Subcutaneous preadipocyte (primary cell): ENCODE measurements around the gene SORCS1. TPM values are rescaled to one million over a fixed set of nuclear protein-coding genes. Genes with fewer than 3 reads are reported as not detected.

ENCODE experiments used
- small RNA-seq: library from RNA; depleted of rRNA; stranded (forward); fragments of <200 nt; gene quantifications from one replicate; pipeline ENCODE3, GENCODE V24; 2012
- total RNA-seq: library from RNA; depleted of rRNA; stranded (reverse); fragments of >200 nt; gene quantifications from 2 replicates; pipeline ENCODE4 v1.2.3, GENCODE V29; 2012

The SORCS1 gene
- not detected in 2 replicates for total RNA-seq

DNA sequence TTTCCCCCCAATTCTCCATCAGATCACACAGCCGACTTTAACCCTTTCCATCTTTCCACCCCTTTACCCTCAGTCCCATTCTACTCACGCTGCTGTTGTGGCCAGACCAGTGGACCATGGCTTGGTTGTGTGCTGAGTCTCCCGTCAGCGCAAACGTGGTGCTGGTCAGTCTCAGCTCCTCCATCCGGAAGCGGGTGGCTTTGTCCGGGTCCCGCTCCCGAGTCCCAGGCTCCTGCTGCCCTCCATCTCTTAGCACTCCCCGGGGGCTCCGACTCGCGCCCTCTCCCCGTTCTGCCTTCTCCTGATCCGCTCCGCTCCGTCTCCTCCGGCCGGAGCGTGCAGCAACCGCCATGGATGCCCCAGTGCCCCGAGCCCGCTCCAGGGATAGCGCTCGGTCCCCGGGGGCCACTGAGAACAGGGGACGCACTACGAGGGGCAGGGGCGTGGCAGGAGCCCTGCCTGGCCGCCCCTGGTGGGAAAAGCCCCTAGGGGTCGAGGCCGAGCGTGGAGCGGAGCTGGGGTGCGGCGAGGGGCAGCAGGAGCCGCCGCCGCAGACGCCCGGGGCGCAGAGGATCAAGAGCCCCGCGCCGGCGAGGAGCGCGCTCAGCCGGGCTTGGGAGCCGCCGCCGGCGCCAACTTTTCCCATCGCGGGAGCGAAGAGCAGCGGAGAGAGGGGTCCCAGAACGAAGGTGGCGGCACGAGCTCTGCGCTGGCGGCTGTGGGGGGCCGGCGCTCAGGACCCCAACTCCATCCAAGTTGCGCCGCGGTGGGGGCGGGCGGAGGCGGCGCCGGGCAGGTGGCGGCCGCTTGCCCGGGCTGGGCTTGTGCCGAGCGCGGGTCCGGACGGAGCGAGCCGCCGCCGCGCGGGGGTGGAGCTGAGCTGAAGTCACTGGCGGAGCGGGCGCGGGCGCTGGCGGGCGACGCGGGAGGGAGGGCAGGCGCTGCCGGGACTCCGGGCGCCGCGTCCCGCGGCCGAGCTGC lies at the start of gene SORCS1:
TSS of gene SORCS1 (minus strand) at position 826 of the 981 bp plus-strand sequence.

Small RNAs within 50 kb of the gene (small RNA-seq; reads per million reads assigned to genes)
- 1.0 reads per million, percentile 60 among the genes with 10 or more reads in this experiment for gene RNA5SP325
